Measurements from ENCODE around the gene GIT2.

The GIT2 gene

DNA sequence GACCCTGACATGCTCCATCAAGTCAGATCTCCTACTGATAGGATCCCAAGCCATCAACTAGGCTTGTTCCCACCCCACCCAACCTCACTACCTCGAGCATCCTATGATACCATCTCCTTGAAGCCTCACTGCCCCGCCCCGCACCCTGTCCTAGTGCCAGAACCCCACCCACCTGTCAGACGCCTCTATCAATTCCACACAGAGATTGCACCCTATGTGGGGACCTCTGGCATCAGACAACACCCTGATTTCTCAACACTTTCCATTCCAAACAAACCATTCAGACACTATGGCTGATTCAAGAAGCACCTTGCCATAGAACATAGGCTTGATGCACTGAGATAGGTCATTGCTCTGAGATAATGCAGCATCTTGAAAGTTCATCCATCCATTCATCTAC lies 112.7 kb downstream of the GIT2 start:
- no peaks in the 10 kb centered on the region; the same call in 1 of the 2 replicates for H3K4me1 ChIP-seq (ENCODE audit: control insufficient read depth, insufficient read depth, low read length)
- ChIA-PET POLR2A (no interaction called here), CTCF (interaction anchor here (0.6 to 3.7 kb wide), 3 partner anchors 30 to 79 kb away, joined by 3 to 24 read pairs (median 4); no protein-coding TSS in a partner anchor)
- TF ChIP-seq KLF1 (tag by site-specific recombination; IDR thresholded peaks at IDR 0.05) (peak; percentile 85), ZNF37A (tag by site-specific recombination; IDR thresholded peaks at IDR 0.05) (no peak)
- no peaks in the 10 kb centered on the region for H3K9me3 ChIP-seq (ENCODE audit: control insufficient read depth, insufficient read depth, low read depth, low read length)
- H3K4me3 ChIP-seq (ENCODE audit: low read depth, low read length): no peak overlapping the region
- H3K27ac ChIP-seq (ENCODE audit: extremely low read depth, low read depth, low read length): no peak overlapping the region
- H3K36me3 ChIP-seq (ENCODE audit: control insufficient read depth in 2 of 2, insufficient read depth in 1 of 2, low read length in 2 of 2): no peaks in the 10 kb centered on the region

DNA sequence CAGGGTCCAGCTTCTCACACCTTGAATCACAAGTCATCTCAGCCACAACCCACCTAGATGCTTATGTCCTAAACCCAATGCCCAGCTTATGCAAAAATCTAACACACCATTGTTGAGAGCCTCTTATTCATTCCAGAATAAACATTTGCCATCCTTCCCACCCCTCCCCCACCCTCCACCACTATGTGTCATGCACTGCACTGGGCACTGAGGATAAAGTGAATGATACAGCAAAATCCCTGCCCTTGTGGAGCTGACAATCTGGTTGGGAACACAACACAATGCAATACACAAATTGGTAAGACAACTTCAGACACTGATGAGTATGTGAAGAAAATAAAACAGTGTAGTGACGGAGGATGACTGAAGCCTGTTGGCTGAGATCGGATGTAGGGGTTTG lies 114.4 kb downstream of the GIT2 start:
- no peak for TF ChIP-seq ZNF785 (tag by site-specific recombination; IDR thresholded peaks at IDR 0.05)
- TF ChIP-seq ZSCAN30 (tag by site-specific recombination; IDR thresholded peaks at IDR 0.05): no peak
- no peak for TF ChIP-seq ZBTB1 (tag by site-specific recombination; IDR thresholded peaks at IDR 0.05)
- no peak for TF ChIP-seq EGR2 (tag by site-specific recombination; IDR thresholded peaks at IDR 0.05; ENCODE audit: low read depth)
- no peak for TF ChIP-seq GFI1B (tag by site-specific recombination; IDR thresholded peaks at IDR 0.05)
- no peak for TF ChIP-seq ZNF239 (tag by site-specific recombination; IDR thresholded peaks at IDR 0.05)
- TF ChIP-seq, protein P1, sequence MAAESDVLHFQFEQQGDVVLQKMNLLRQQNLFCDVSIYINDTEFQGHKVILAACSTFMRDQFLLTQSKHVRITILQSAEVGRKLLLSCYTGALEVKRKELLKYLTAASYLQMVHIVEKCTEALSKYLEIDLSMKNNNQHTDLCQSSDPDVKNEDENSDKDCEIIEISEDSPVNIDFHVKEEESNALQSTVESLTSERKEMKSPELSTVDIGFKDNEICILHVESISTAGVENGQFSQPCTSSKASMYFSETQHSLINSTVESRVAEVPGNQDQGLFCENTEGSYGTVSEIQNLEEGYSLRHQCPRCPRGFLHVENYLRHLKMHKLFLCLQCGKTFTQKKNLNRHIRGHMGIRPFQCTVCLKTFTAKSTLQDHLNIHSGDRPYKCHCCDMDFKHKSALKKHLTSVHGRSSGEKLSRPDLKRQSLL (tag by site-specific recombination; IDR thresholded peaks at IDR 0.05): no peak
- TF ChIP-seq ZNF571 (tag by site-specific recombination; IDR thresholded peaks at IDR 0.05): no peak
- no peak for TF ChIP-seq ZNF133 (tag by site-specific recombination; IDR thresholded peaks at IDR 0.05)
- TF ChIP-seq, protein P2, sequence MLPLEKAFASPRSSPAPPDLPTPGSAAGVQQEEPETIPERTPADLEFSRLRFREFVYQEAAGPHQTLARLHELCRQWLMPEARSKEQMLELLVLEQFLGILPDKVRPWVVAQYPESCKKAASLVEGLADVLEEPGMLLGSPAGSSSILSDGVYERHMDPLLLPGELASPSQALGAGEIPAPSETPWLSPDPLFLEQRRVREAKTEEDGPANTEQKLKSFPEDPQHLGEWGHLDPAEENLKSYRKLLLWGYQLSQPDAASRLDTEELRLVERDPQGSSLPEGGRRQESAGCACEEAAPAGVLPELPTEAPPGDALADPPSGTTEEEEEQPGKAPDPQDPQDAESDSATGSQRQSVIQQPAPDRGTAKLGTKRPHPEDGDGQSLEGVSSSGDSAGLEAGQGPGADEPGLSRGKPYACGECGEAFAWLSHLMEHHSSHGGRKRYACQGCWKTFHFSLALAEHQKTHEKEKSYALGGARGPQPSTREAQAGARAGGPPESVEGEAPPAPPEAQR (tag by site-specific recombination; IDR thresholded peaks at IDR 0.05): no peak
- TF ChIP-seq ZNF707 (tag by site-specific recombination; IDR thresholded peaks at IDR 0.05): no peak
- TF ChIP-seq ZNF518A (tag by site-specific recombination; conservative IDR thresholded peaks at IDR 0.05; ENCODE audit: low read depth): no peak
- ChIA-PET CTCF (interaction anchor here (0.6 to 3.7 kb wide), 7 partner anchors 9 to 278 kb away, joined by 3 to 24 read pairs (median 5); no protein-coding TSS in a partner anchor), POLR2A (no interaction called here)
- H3K4me3 ChIP-seq (ENCODE audit: low read depth, low read length): no peak overlapping the region
- H3K27ac ChIP-seq (ENCODE audit: extremely low read depth, low read depth, low read length): no peak overlapping the region
- H3K4me1 ChIP-seq (ENCODE audit: control insufficient read depth, insufficient read depth, low read length): no peaks in the 10 kb centered on the region; the same call in 1 of the 2 replicates
- H3K36me3 ChIP-seq (ENCODE audit: control insufficient read depth in 2 of 2, insufficient read depth in 1 of 2, low read length in 2 of 2): no peaks in the 10 kb centered on the region
- no peaks in the 10 kb centered on the region for H3K9me3 ChIP-seq (ENCODE audit: control insufficient read depth, insufficient read depth, low read depth, low read length)

DNA sequence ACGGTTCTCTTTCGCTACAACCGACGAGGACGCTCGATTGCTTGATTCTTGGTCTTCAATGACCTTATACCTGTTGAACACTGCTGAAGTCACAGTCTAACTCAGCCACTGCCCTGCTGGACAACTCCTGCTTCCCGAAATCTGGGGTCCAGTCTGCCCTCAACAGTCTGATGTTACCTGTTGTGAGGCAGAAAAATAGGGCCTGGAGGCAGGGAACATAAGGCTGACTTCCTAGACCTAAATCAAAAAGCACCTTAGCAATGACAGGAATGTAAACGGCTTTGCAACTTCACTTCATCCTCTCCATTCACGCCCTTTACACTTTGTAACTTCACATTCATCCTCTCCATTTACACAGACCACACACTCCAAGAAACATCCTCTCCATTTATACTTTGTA lies 115.2 kb downstream of the GIT2 start:
- ChIA-PET CTCF (interaction anchor here (0.7 to 3.7 kb wide), 9 partner anchors 8 to 282 kb away, joined by 3 to 24 read pairs (median 3); no protein-coding TSS in a partner anchor), POLR2A (no interaction called here)
- peak overlapping the region; percentile 55 for H3K4me3 ChIP-seq (ENCODE audit: low read depth, low read length)
- H3K4me1 ChIP-seq (ENCODE audit: control insufficient read depth, insufficient read depth, low read length): peaks cover 1% of the 10 kb centered on the region
- no peak overlapping the region for H3K27ac ChIP-seq (ENCODE audit: extremely low read depth, low read depth, low read length)
- H3K36me3 ChIP-seq (ENCODE audit: control insufficient read depth in 2 of 2, insufficient read depth in 1 of 2, low read length in 2 of 2): no peaks in the 10 kb centered on the region
- no peaks in the 10 kb centered on the region for H3K9me3 ChIP-seq (ENCODE audit: control insufficient read depth, insufficient read depth, low read depth, low read length)
- TF ChIP-seq SCRT1 (tag by site-specific recombination; IDR thresholded peaks at IDR 0.05; ENCODE audit: borderline replicate concordance) (peak; percentile 98), ZNF133 (tag by site-specific recombination; IDR thresholded peaks at IDR 0.05) (no peak), ZSCAN16 (tag by site-specific recombination; IDR thresholded peaks at IDR 0.05) (no peak), ZNF366 (tag by site-specific recombination; conservative IDR thresholded peaks at IDR 0.05) (peak; percentile 57), ZNF449 (tag by site-specific recombination; IDR thresholded peaks at IDR 0.05) (no peak)
- TF ChIP-seq, protein P3, sequence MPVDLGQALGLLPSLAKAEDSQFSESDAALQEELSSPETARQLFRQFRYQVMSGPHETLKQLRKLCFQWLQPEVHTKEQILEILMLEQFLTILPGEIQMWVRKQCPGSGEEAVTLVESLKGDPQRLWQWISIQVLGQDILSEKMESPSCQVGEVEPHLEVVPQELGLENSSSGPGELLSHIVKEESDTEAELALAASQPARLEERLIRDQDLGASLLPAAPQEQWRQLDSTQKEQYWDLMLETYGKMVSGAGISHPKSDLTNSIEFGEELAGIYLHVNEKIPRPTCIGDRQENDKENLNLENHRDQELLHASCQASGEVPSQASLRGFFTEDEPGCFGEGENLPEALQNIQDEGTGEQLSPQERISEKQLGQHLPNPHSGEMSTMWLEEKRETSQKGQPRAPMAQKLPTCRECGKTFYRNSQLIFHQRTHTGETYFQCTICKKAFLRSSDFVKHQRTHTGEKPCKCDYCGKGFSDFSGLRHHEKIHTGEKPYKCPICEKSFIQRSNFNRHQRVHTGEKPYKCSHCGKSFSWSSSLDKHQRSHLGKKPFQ (tag by site-specific recombination; IDR thresholded peaks at IDR 0.05): no peak
- TF ChIP-seq, protein P4, sequence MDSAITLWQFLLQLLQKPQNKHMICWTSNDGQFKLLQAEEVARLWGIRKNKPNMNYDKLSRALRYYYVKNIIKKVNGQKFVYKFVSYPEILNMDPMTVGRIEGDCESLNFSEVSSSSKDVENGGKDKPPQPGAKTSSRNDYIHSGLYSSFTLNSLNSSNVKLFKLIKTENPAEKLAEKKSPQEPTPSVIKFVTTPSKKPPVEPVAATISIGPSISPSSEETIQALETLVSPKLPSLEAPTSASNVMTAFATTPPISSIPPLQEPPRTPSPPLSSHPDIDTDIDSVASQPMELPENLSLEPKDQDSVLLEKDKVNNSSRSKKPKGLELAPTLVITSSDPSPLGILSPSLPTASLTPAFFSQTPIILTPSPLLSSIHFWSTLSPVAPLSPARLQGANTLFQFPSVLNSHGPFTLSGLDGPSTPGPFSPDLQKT (IDR thresholded peaks at IDR 0.05; ENCODE audit: borderline replicate concordance, low read depth, low read length): no peak
